NT2/D1 (cell line): ENCODE data around the gene PRAC2.
A peak's percentile ranks its signal among the peaks of the same experiment; 100 is the strongest.

ENCODE experiments used
- SUZ12 ChIP-seq: IDR thresholded peaks from 2 replicates; pipeline ENCODE4 v1.6.1; 2011; ENCODE audit not compliant: insufficient read length, insufficient read depth; ENCODE audit errors: extremely low read depth
- YY1 ChIP-seq: IDR thresholded peaks from 2 replicates; pipeline ENCODE4 v1.6.1; 2011; ENCODE audit not compliant: insufficient read length, insufficient read depth
- ZNF274 ChIP-seq: IDR thresholded peaks from 2 replicates; pipeline ENCODE4 v1.6.1; 2011; ENCODE audit warnings: mild to moderate bottlenecking, low read depth, low read length

- TF ChIP-seq SUZ12 (peak; percentile 79), YY1 (no peak), ZNF274 (no peak)
These were observed 26.9 kb downstream of the PRAC2 start for GRCh38 chr17:48749621-48750553.
